Measurements from ENCODE around the gene ZFAND6.

ZFAND6 gene

DNA sequence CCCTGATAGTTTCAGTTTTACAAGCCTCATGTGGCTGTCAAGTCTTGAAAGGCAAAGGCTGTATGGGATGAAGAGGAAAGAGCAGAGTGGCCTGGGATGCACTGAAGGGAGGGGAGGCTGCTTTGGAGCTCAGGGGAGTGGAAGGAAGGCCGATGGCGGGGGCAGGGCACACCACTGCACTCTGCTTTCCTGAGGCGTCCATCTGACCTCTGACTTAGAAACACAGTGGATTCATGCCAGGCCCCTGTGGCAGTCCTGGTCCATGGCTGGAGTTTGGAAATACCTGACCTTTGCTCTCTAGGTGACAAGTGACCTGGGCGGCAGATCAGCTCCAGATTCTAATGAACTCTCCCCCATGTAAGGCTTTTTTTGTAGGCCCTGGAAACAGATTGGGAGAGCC is 112.3 kb downstream of the ZFAND6 start:
- peak; percentile 46 for DNase-seq (ENCODE audit: low spot score)

DNA sequence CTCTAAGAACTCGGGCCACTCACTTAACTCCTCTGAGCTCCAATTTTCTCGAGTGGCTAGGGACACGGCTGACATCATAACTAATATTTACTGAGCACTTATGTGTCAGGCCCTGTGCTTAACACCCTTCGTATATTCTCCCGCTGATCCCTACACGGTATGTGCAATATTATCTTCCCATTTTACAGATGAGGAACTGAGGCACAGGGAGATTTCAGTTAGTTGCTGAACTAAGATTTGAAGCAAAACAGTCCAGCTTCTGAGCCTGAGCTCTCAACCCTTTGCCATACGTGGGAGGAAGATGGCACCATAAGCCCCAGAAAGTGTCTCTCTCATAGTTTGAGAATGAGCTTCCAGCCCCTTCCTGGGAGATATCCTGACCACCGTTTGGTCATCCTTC is 112.9 kb downstream of the ZFAND6 start:
- DNase-seq (ENCODE audit: low spot score), result no peak

DNA sequence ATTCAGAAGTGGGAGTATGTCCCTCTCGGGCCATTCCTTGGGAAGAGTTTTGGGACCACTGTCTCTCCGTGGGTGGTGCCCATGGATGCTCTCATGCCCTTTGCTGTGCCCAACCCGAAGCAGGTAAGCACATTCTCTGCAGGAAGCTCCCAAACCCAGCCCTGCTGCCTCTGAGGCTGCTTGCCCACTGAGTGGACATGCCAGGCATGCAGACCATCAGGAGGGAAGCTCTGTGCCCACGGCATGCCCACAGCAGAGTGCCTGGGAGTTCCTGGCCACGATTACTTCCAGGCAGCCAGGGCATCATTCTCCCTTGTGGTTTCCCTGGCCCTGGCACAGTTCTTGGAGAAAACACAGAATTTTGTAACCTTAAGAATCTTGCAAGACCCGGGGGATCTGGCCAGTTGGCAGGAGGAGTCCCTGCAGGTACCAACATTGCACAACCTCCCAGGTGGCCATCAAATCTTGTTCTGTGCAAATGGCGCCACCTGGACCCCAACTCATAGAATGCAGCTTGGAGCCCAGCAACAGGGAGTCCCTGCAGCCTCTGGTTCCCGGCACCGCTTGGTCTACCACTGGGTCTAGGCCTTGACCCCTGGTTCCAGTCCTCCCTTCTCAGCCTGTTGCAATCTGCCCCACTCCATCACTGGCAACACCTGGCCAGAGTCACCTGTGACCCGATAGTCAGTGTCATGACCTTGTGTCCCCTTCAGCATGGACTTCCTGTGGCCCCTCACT is 113.7 kb downstream of the ZFAND6 start:
- peak; percentile 82 for DNase-seq (ENCODE audit: low spot score)

GRCh38 chr15:80174017-80174746 is 114.7 kb downstream of the ZFAND6 start:
- no peak for DNase-seq (ENCODE audit: low spot score)

GRCh38 chr15:80175436-80175835 is 116.0 kb downstream of the ZFAND6 start:
- DNase-seq (ENCODE audit: low spot score), result no peak

DNA sequence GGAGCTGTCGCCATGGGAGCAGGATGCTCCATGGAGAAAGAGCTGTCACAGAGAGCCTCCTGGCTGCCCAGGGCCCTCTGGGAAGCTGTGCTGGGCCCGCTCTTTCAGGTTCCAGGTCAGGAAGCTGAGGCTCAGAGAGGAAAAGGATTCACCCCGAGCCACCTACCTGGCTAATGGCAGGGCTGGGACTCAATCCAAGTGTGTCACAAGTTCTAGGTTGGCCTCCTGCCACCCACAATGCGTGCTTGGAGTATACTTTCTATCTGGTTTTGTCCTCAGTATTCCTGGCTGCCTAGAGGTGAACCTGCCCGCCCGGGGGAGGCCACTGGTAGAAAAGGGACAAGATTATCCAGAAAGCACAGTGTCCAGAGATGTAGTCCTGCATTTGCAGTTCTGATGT is 117.0 kb downstream of the ZFAND6 start:
- DNase-seq (ENCODE audit: low spot score), result no peak

DNA sequence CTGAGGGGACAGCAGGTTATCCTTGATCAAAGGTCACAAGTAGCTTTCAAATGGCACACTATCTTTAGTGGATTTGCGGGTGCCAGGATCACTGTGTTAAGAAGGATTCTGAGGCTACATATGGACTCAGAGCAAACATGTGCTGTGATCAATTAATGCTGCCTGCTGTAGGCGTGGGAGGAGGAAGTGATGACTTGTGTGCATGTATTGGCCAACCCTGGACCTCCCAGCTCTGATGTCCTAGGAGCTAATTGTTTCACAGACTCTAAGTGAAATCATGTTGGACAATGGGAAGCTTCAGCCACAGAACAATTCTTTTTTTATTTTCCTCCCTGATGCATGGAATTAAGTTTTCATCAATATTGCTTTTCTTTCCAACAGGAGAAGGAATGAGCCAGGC is 117.7 kb downstream of the ZFAND6 start:
- no peak for DNase-seq (ENCODE audit: low spot score)

DNA sequence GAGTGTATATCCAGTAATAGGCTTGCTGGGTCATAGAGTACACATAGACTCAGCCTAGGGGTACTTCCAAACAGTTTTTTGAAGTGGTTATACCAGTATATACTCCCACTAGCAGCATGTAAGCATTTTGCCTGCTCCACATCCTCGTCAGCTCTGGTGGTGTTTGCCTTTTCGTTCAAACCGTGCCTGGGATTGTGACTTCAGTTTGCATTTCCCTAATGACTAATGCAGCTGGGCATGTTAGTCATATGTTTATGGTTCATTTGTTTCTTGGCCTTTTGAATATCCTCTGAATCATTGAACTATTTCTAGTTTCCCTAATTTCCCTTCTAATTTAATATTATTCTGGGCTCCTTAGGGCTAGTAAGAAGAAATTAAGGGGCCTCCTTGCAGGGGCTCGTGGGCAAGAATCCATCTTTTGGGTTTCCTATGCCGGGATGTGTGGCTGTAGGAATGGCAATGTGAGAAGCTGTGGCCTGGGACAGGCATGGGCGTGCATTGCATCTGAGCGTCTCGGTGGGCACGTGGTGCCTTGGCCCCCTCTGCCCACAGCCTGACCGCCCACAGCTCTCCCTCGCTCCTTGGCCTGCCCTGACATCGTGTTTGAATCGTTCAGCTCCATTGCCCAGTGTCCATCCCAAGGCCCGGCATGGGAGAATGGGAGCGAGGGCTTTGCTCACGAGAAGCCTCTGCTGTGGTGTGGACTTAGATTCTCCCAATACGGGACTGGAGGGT is 119.7 kb downstream of the ZFAND6 start:
- DNase-seq (ENCODE audit: low spot score), result no peak

- DNase-seq (ENCODE audit: low spot score), result no peak
Observed at GRCh38 chr15:80179935-80180334, 120.5 kb downstream of the ZFAND6 start.

GRCh38 chr15:80180468-80180867 is 121.0 kb downstream of the ZFAND6 start:
- DNase-seq (ENCODE audit: low spot score), result no peak

GRCh38 chr15:80180986-80181385 is 121.5 kb downstream of the ZFAND6 start:
- DNase-seq (ENCODE audit: low spot score), result no peak

GRCh38 chr15:80182611-80183261 is 123.3 kb downstream of the ZFAND6 start:
- DNase-seq (ENCODE audit: low spot score), result no peak

- DNase-seq (ENCODE audit: low spot score), result no peak
Observed at GRCh38 chr15:80183306-80183705, 123.8 kb downstream of the ZFAND6 start.

- DNase-seq (ENCODE audit: low spot score), result peak; percentile 61
Observed at GRCh38 chr15:80183886-80184285, 124.4 kb downstream of the ZFAND6 start.

DNA sequence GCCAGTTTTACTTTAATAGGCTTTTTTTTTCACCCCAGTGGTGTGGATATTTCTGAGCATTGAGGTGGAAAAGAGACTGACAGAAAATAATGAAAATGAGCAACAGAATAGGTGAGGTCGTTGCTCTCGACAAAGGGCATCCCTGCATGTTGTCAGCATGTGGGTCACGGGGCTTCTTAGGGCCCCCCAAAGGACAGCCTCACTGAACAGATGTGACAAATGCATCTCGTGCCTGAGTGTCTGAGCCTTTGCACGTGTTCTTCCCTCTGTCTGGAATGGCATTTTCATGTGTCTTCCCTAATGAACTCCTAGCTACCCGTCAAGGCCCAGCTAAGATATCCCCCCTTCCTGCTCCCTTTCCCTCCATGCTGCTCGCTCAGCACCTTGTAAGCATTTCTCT is 125.1 kb downstream of the ZFAND6 start:
- no peak for DNase-seq (ENCODE audit: low spot score)

DNA sequence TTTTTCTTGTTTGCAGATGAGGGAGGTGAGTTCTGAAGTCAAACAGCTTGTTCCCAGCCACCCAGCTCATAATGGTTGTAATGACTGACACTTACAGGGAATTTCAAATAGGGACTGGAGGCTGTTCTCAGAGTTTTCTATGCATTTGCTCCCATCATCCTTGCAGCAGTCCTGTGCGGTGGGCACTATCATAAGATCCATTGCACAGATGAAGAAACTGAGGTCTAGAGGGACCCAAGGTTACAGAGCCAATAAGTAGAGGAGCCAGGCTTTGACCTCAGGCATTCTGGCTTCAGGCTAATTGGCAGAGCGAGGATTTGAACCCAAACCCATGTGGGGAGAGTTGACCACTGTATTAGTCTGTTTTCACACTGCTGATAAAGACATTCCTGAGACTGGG is 125.7 kb downstream of the ZFAND6 start:
- DNase-seq (ENCODE audit: low spot score), result no peak

- no peak for DNase-seq (ENCODE audit: low spot score)
Observed at GRCh38 chr15:80186066-80186465, 126.6 kb downstream of the ZFAND6 start.

GRCh38 chr15:80186597-80186996 is 127.1 kb downstream of the ZFAND6 start:
- DNase-seq (ENCODE audit: low spot score), result no peak

All from HuH-7 (cell line).